Hematopoietic multipotent progenitor cell treated with erythropoietin and hydrocortisone succinate and interleukin-3 and kit ligand, for 6 days (in vitro differentiated cells): ENCODE measurements around the gene TMEM240.
"Not testable (repeated sequence)": the region's sequence is repeated elsewhere in the genome, so short reads cannot be mapped to it uniquely, and the experiment has no call there.

Source experiments
- DNase-seq: peaks from one replicate; pipeline ENCODE4 v3.0.0-alpha.2; 2015

The TMEM240 gene

GRCh38 chr1:1539310-1540089 lies 924 bp downstream of the TMEM240 start:
- DNase-seq, result no peak

- DNase-seq, result no peak
Measured at GRCh38 chr1:1538989-1539309, 1.5 kb downstream of the TMEM240 start.

DNA sequence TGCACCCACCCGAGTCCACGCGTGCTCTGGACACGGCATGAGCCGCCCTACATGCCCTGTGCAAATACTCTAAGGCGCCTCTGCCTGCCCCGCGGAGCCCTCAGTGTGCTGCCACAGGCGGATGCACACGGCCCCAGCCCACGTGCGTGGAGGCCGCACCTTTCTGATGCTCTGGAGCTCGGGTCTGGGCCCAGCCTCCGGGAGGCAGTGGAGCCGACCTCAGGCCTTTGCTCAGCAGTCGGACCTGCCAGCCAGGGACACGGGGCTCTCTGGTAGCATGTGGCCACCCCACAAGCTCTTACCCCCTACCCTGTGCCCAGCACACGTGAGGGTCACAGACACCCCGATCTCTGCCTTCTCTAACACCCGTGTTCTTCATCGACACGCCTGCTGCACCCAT lies 2.1 kb downstream of the TMEM240 start:
- no peak for DNase-seq

DNA sequence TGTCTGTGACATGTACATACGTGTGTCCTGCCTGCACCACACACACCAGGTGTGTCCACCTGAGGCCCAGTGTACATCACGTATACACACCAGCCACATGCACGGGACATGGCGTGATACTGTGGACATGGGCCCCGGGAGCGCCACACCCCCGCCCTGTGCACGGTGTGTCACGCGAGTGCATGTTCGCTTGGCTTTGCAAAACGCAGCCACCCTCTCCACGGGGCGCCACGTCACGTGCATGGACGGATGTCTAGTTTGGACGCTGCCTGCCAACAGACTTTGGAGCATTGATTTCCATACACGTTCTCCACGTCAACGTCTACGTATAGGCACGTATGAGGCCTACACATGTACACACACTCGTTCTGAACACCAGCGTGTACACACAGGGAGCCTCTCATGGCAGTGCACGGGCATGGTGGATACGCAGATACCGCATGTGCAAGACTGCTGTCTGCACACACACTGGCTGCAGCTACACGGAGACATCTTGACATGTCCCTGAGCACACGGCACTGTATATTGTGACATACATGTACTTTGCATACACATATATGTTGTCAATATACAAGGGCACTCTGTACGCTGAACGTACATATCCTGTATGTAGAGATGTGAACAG lies 2.7 kb downstream of the TMEM240 start:
- no peak for DNase-seq

GRCh38 chr1:1536938-1537546 lies 3.4 kb downstream of the TMEM240 start:
- no peak for DNase-seq

DNA sequence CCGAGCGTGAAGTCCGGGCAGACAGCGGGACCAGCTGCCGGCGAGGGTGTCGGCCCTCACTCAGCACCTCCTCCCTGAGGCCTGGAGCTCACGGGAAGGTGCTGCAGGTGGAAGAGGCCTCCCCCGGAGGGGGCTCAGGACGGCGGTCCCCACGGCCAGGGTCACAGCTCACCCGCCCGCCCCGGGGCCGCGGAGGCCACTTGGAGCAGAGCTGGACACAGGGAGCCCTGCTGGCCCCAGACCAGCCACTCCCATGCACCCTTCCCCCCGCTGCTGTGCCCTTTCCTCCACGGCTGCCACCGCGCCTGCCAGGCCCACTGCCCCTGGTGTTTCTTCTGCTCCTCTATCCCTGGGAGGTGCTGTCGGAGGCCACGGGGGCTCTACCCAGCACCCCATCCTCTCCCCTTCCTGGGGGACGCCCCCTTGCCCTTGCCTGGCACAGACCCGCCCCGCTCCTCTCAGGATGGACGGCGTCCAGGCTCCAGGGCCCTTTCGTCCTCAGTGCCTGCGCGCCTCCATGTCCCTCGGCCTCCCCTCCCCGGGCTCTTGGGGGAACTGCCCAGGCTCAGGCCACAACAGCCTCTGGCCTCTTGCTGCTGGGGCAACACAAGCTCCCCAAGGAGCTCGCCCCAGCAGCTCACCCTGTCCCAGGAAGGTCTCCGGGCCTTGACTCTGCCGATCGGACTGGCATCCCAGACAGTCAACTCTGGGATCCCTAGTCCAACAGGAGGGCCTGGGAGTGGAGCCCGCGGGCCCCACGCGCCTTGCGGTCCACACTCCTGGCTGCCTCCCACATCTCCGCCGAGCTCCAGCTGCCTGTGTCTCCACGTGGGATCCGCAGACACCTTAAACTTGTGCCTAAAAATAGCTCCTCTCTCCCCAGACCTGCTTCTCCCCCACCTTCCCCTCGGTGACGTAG lies 4.1 kb downstream of the TMEM240 start:
- no peak for DNase-seq

DNA sequence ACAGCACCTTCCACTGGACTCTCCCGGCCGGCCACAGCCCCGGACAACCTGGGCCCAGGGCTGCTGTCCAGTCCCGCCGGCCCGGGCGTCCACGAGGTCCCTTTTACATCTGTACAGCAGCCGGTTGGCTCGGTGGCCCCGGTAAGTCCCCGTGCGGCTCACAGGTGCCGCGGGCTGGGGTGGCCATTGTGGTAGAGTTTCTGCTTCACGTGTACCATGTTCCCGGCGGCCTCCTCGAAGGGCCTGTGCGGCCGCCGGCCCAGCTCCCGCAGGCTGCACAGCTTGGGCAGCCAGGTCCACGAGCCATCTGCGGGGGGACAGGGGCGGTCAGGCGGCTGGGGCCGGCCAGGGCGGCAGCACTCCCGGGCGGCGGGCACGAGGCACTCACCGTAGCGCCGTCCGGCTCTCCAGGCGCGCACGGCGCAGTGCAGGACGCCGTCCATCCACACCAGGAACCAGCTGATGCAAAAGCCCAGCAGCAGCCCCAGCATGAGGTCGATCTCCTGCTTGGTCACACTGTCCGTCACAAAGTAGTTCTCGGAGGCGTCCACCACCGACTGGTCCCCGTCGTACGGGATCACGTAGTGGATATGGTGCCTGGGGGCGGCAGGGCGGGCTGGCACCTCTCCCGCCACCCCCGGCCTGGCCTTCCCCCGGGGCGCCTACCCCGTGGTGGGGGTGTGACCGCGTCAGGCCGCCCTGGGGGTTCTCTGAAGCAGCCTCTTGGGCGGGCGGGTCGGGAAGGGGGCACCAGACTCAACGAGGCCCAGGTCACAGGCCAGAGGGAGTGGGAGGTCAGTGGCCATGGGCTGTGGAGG lies 5.0 kb downstream of the TMEM240 start:
- no peak for DNase-seq

DNA sequence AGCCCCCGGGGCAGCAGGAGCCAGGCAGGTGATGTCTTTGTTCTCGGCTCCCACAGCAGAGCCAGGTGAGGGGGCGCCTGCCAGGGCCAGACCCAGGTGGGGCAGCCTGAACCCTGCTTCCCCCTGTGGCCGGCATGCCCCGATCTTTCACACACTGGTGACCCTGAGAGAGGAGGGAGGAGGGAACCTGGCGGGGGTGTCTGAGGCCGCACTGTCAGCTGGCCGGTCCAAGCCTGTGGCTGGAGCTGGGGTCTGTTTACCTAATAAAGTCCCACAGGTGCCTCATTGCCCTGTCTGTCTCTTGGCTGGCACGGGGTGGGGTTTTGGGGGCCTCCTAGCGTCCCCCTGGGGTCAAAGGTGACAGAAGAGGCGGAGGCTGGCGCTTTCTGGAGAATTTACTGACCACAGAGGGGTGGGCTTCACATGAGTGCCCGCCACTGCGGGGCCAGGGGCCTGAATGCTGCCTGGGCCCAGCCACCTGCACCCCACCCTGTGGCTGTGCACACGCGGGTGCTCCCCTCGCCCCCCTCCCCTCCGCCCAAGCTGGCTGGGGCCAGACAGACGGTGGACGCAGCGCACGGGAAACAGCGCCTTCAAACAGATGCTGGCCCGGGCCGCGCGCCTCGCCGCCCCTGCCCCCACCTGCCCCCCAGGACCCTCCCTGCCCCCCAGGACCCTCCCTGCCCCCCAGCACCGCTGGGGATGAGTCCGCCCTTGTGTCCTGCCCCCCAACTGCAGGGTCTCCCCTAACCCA lies 5.8 kb downstream of the TMEM240 start:
- DNase-seq, result no peak

DNA sequence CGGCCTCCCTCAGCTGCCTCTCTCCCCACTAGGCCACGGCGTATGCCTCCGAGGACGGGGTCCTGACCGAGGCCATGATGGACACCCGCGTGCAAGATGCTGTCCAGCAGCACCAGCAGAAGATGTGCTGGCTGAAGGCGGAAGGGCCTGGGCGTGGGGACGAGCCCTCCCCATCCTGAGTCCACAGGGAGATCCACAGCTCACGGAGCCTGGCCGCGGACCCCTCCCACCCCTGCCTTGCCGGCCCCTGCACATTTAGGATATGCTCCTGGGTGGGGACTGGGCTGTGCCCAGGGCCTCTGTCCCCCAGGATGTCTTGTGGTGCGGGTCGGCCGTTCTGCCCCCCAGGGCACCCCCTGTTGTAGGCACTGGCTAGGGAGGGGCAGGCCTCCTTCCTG lies 6.5 kb downstream of the TMEM240 start:
- not testable (repeated sequence) for DNase-seq

DNA sequence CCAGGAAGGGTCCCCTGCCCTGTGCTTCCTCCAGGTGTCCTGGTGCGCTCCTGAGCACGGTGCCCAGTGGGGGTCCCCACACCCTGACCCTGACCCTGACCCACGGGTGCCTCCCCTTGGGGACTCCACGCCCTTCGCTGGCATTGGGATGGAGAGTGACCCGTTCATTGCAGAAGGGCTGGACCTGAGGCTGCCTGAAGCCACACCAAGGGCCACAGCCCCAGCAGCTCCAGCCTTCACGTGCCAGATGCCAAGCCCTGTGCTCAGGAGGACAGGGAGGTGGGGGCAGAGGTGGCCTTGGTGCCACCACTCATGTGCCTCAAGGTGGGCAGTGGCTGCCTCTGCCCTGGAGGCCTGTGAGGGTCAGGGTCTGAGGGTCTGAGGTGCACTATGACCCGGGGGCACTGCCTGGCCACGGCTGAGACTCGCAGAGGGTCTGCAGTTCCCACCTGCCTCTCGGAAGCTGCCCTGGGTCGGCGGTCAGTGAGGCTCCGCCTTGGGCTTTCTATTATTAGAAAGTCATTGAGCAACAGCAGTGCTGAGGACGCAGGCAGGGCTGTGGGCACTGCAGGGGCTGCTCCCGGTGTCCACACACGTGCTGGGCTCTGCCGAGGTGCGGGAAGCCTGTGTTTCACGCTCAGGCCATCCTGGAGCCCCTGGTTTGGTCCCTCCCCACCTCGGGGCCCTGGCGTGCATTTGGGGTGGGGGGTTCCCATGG lies 7.1 kb downstream of the TMEM240 start:
- DNase-seq, result not testable (repeated sequence)

GRCh38 chr1:1531947-1532346 lies 8.5 kb downstream of the TMEM240 start:
- no peak for DNase-seq

GRCh38 chr1:1529936-1530335 lies 10.5 kb downstream of the TMEM240 start:
- DNase-seq, result no peak

- no peak for DNase-seq
Measured at GRCh38 chr1:1529321-1529720, 11.1 kb downstream of the TMEM240 start.

DNA sequence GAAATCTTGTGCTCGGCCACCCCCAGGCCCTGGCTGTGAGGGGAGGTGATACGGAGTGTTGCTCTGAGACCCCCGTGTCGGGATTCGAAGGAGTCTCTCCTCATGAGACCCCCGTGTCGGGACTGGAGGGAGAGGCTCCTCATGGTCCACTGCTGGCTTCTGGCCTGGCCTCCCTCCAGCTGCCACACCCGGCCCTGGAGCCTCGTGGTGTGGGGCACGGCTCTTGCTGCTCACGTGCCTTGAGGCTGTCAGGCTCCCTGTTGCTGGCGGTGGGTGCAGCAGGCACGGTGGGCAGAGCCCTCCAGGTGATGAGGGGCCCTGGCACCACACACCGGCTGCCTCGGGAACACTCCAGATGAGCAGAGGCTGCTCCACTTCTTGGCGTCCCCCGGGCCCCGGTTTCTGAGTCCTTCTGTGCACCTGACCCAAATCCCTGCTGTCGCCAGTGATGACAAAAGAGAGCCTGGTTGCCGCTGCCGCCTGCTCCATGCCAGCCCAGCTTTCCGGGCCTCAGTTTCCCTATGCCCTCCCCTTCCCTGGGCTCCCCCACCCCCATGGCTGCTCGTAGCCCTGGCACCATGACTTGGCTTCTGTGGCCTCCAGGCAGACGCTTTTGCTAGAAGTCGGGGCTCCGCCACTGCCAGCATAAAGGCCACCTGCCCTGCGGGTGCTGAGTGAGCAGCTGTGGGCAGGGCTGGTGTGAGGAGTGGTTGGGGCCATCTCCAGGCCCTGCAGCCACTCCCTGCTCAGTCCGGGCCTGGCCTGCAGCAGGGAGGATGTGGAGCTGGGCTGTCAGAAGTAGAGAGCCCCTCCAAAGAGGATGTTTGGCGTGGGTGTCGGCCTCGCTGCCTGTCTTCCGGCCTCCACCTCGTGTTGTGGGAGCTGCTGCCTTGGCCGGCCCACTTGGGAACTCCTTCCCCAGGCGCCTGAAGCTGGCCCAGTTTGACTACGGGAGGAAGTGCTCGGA lies 11.8 kb downstream of the TMEM240 start:
- no peak for DNase-seq

GRCh38 chr1:1527092-1527816 lies 13.2 kb downstream of the TMEM240 start:
- DNase-seq, result no peak

GRCh38 chr1:1526476-1526875 lies 13.9 kb downstream of the TMEM240 start:
- DNase-seq, result not testable (repeated sequence)

DNA sequence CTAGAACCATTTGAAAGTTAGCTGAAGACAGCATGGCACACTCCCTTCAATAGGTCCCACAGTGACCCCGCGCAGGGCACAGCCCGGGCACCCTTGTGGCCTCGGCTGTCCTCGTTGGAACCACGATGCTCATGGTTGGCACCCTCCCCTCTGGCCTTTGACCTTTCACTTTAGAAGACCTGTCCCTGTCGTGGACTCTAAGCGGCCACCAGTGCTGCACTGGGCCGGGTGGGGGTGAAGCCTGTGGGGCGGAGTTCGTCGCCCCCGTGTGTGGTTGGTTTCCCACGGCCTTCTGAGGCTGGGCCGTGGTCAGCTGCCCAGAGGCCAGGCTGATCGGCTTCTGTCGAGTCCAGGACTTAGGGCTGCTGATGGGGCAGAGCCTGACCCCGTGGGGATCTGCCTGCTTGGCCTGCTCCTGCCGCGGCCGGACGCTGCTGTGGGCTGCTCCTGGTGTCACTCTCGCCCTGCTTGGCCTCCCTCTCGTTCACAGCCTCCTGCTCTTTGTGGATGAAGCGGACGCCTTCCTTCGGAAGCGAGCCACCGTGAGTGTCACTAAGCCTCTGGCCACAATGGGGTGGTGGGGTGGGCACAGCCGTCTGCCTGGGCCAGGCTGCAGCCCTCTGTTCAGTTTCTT lies 15.6 kb downstream of the TMEM240 start:
- DNase-seq, result not testable (repeated sequence)

GRCh38 chr1:1523651-1524050 lies 16.8 kb downstream of the TMEM240 start:
- DNase-seq, result not testable (repeated sequence)
